ENCODE measurements around the gene SLC22A23.

Gene SLC22A23

GRCh38 chr6:3273707-3274521, 182.9 kb downstream of the SLC22A23 start:
- Histone ChIP-seq H4K20me1 (ENCODE audit: insufficient read depth, low read length) (no peaks in the 10 kb centered on the region), H3K79me2 (ENCODE audit: low read length) (no peaks in the 10 kb centered on the region), H3K27ac (ENCODE audit: low read length) (no peak overlapping the region), H3K4me1 (ENCODE audit: low read length) (no peaks in the 10 kb centered on the region), H3K9me3 (ENCODE audit: insufficient read depth, low read length) (no peaks in the 10 kb centered on the region), H3K27me3 (ENCODE audit: low read depth, low read length) (no peaks in the 10 kb centered on the region), H3K9ac (ENCODE audit: low read length) (no peak overlapping the region), H3K36me3 (replicated peaks; ENCODE audit: low read depth, low read length) (peaks cover 21% of the 10 kb centered on the region), H3K4me3 (ENCODE audit: low read length) (no peak overlapping the region), H3K4me2 (ENCODE audit: low read length) (no peak overlapping the region), H2AFZ (ENCODE audit: low read depth, low read length) (no peak overlapping the region)
- TF ChIP-seq CTCF (IDR thresholded peaks at IDR 0.05; ENCODE audit: low read depth, low read length) (no peak), EZH2phosphoT487 (IDR thresholded peaks at IDR 0.05; ENCODE audit: low read depth) (no peak)

- Histone ChIP-seq H3K27me3 (ENCODE audit: low read depth, low read length) (no peaks in the 10 kb centered on the region), H3K9ac (ENCODE audit: low read length) (no peak overlapping the region), H3K79me2 (ENCODE audit: low read length) (no peaks in the 10 kb centered on the region; the same call in 1 of the 2 replicates), H3K27ac (ENCODE audit: low read length) (no peak overlapping the region), H3K4me1 (ENCODE audit: low read length) (no peaks in the 10 kb centered on the region), H4K20me1 (ENCODE audit: insufficient read depth, low read length) (no peaks in the 10 kb centered on the region), H2AFZ (ENCODE audit: low read depth, low read length) (no peak overlapping the region), H3K36me3 (replicated peaks; ENCODE audit: low read depth, low read length) (peaks cover 21% of the 10 kb centered on the region), H3K9me3 (ENCODE audit: insufficient read depth, low read length) (no peaks in the 10 kb centered on the region), H3K4me2 (ENCODE audit: low read length) (no peak overlapping the region), H3K4me3 (ENCODE audit: low read length) (no peak overlapping the region)
- no peak for TF ChIP-seq EZH2phosphoT487 (IDR thresholded peaks at IDR 0.05; ENCODE audit: low read depth)
- TF ChIP-seq CTCF (IDR thresholded peaks at IDR 0.05; ENCODE audit: low read depth, low read length), result no peak
Measured at GRCh38 chr6:3272911-3273547, 183.8 kb downstream of the SLC22A23 start.

- no peaks in the 10 kb centered on the region for H3K9me3 ChIP-seq (ENCODE audit: insufficient read depth, low read length)
- peaks cover 21% of the 10 kb centered on the region for H3K36me3 ChIP-seq (replicated peaks; ENCODE audit: low read depth, low read length)
- H3K27me3 ChIP-seq (ENCODE audit: low read depth, low read length), result no peaks in the 10 kb centered on the region
- TF ChIP-seq EZH2phosphoT487 (IDR thresholded peaks at IDR 0.05; ENCODE audit: low read depth) (no peak), CTCF (IDR thresholded peaks at IDR 0.05; ENCODE audit: low read depth, low read length) (no peak)
- H3K4me2 ChIP-seq (ENCODE audit: low read length), result no peak overlapping the region
- H3K27ac ChIP-seq (ENCODE audit: low read length), result no peak overlapping the region
- no peaks in the 10 kb centered on the region; the same call in 1 of the 2 replicates for H3K79me2 ChIP-seq (ENCODE audit: low read length)
- H3K4me3 ChIP-seq (ENCODE audit: low read length), result no peak overlapping the region
- H2AFZ ChIP-seq (ENCODE audit: low read depth, low read length), result no peak overlapping the region
- no peak overlapping the region for H3K9ac ChIP-seq (ENCODE audit: low read length)
- H4K20me1 ChIP-seq (ENCODE audit: insufficient read depth, low read length), result no peaks in the 10 kb centered on the region
- no peaks in the 10 kb centered on the region for H3K4me1 ChIP-seq (ENCODE audit: low read length)
Measured at GRCh38 chr6:3271756-3272155, 185.1 kb downstream of the SLC22A23 start.

GRCh38 chr6:3270258-3270657, 186.6 kb downstream of the SLC22A23 start:
- TF ChIP-seq CTCF (IDR thresholded peaks at IDR 0.05; ENCODE audit: low read depth, low read length), result no peak
- TF ChIP-seq EZH2phosphoT487 (IDR thresholded peaks at IDR 0.05; ENCODE audit: low read depth), result no peak
- H2AFZ ChIP-seq (ENCODE audit: low read depth, low read length), result no peak overlapping the region
- H3K4me2 ChIP-seq (ENCODE audit: low read length), result no peak overlapping the region
- H3K9me3 ChIP-seq (ENCODE audit: insufficient read depth, low read length), result no peaks in the 10 kb centered on the region
- H3K79me2 ChIP-seq (ENCODE audit: low read length), result peaks cover 7% of the 10 kb centered on the region
- peaks cover 21% of the 10 kb centered on the region for H3K36me3 ChIP-seq (replicated peaks; ENCODE audit: low read depth, low read length)
- no peak overlapping the region for H3K9ac ChIP-seq (ENCODE audit: low read length)
- no peaks in the 10 kb centered on the region for H3K27me3 ChIP-seq (ENCODE audit: low read depth, low read length)
- no peak overlapping the region for H3K4me3 ChIP-seq (ENCODE audit: low read length)
- no peak overlapping the region for H3K27ac ChIP-seq (ENCODE audit: low read length)
- no peaks in the 10 kb centered on the region for H4K20me1 ChIP-seq (ENCODE audit: insufficient read depth, low read length)
- H3K4me1 ChIP-seq (ENCODE audit: low read length), result no peaks in the 10 kb centered on the region

Data from OCI-LY3 (cell line).